Activated CD8-positive, alpha-beta T cell treated with anti-CD3 and anti-CD28 coated beads for 36 hours (primary cell): ENCODE measurements around the gene CYP4F22. TPM values are rescaled to one million over a fixed set of nuclear protein-coding genes. Genes with fewer than 3 reads are reported as not detected.

Source experiments
- ATAC-seq: fragments of 200-7000 bp; cut with Tn5 transposase; one replicate; pipeline ENCODE4 v1.10.0; 2021; ENCODE audit warnings: mild to moderate bottlenecking, moderate library complexity
- CTCF ChIA-PET: fragments of 350-600 bp; sonication (Branson Sonifier 250); formaldehyde crosslinking; loops from one replicate; lab custom pipeline; 2021; ENCODE audit warnings: antibody characterized with exemption; lab: Charles Lee
- POLR2A ChIA-PET: fragments of 350-600 bp; sonication (Branson Sonifier 250); formaldehyde crosslinking; loops from one replicate; lab custom pipeline; 2021; ENCODE audit warnings: antibody characterized with exemption; lab: Charles Lee
- DNase-seq: peaks from one replicate; pipeline ENCODE4 v3.0.0-alpha.2; 2020
- H3K27ac Mint-ChIP-seq: one replicate; pipeline ENCODE4 v1.8.0; 2021; ENCODE audit warnings: mild to moderate bottlenecking, mixed read lengths
- H3K27me3 Mint-ChIP-seq: one replicate; pipeline ENCODE4 v1.8.0; 2021; ENCODE audit warnings: mixed read lengths
- H3K36me3 Mint-ChIP-seq: one replicate; pipeline ENCODE4 v1.8.0; 2021; ENCODE audit warnings: low read depth, mixed read lengths
- H3K4me1 Mint-ChIP-seq: one replicate; pipeline ENCODE4 v1.8.0; 2021; ENCODE audit warnings: low read depth, mixed read lengths
- H3K4me3 Mint-ChIP-seq: one replicate; pipeline ENCODE4 v1.8.0; 2021; ENCODE audit warnings: mild to moderate bottlenecking, moderate library complexity, mixed read lengths
- H3K9me3 Mint-ChIP-seq: one replicate; pipeline ENCODE4 v1.8.0; 2021; ENCODE audit warnings: mixed read lengths
- intact Hi-C: fragments of 100-400 bp; cut with micrococcal nuclease; formaldehyde crosslinking; loops from one replicate; pipeline ENCODE4 v1.10.0; 2022
- total RNA-seq, 2 experiments: library from RNA; stranded (reverse); gene quantifications; one replicate each; pipeline ENCODE4 v1.2.3, GENCODE V29; 2021
- TF ChIP-seq, protein P1 (sequence below): fragments of 200-600 bp; IDR thresholded peaks from one replicate; pipeline ENCODE4 v1.8.0; 2022; ENCODE audit warnings: antibody characterized with exemption, mild to moderate bottlenecking

CYP4F22 gene
- total RNA-seq, 2 experiments from 2014 or later, result 1.5 to 1.7 TPM

DNA sequence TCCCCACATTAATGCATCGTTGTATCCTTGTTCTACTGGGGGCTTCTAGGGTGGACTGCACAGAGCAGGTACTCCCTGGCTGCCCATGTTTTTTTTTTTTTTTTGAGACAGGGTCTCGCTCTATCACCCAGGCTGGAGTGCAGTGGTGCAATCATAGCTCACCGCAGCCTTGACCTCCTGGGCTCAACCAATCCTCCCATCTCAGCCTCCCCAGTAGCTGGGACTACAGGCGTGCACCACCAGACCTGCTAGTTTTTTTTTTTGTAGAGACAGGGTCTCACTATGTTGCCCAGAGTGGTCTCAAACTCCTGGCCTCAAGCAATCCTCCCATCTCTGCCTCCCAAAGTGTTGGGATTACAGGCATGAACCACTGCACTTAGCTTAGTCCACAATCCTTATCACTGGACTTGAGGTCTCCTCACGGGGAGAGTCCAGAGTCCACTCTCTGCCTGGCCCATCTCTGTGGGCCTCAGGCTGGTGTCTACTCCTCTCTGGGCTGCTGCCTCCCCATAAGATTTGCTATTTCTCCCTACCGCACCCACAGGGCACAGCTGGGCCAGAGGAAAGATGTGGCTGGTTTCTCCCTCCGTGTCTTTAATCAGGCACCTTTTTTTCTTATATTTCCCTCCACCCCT is 56.3 kb downstream of the CYP4F22 start:
- DNase-seq (no peak), ATAC-seq (no peak)
- Mint-ChIP-seq H3K27ac (no peak overlapping the region), H3K27me3 (peaks cover 19% of the 10 kb centered on the region), H3K4me1 (no peaks in the 10 kb centered on the region), H3K9me3 (no peaks in the 10 kb centered on the region), H3K36me3 (no peaks in the 10 kb centered on the region), H3K4me3 (no peak overlapping the region)
- TF ChIP-seq, protein P1, sequence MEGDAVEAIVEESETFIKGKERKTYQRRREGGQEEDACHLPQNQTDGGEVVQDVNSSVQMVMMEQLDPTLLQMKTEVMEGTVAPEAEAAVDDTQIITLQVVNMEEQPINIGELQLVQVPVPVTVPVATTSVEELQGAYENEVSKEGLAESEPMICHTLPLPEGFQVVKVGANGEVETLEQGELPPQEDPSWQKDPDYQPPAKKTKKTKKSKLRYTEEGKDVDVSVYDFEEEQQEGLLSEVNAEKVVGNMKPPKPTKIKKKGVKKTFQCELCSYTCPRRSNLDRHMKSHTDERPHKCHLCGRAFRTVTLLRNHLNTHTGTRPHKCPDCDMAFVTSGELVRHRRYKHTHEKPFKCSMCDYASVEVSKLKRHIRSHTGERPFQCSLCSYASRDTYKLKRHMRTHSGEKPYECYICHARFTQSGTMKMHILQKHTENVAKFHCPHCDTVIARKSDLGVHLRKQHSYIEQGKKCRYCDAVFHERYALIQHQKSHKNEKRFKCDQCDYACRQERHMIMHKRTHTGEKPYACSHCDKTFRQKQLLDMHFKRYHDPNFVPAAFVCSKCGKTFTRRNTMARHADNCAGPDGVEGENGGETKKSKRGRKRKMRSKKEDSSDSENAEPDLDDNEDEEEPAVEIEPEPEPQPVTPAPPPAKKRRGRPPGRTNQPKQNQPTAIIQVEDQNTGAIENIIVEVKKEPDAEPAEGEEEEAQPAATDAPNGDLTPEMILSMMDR, result no peak
- intact Hi-C loops, result no loop called here
- CTCF ChIA-PET, result no interaction called here
- POLR2A ChIA-PET, result interaction anchor here (1.3 kb wide), 1 partner anchor 146 kb away, joined by 3 read pairs; the partner anchor contains the start of gene AKAP8L

DNA sequence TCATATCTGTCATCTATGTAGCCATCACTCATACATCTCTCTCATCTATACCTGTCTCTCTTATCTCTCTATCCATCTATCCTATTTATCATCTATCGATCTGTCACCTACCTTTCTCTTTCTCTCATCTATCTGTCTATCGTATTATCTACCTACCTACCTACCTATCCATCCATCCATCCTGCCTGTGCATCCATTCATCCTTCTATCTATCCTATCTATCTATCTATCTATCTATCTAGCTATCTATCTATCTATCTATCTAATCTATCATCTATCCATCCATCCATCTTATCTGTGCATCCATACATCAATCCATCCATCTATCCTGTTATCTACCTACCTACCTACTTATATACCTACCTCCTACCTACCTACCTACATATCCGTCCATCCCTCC is 62.1 kb downstream of the CYP4F22 start:
- H3K4me3 Mint-ChIP-seq, result no peak overlapping the region
- H3K27me3 Mint-ChIP-seq, result peaks cover 32% of the 10 kb centered on the region
- H3K36me3 Mint-ChIP-seq, result no peaks in the 10 kb centered on the region
- ChIA-PET POLR2A (no interaction called here), CTCF (no interaction called here)
- H3K4me1 Mint-ChIP-seq, result no peaks in the 10 kb centered on the region
- no peaks in the 10 kb centered on the region for H3K9me3 Mint-ChIP-seq
- intact Hi-C loops, result no loop called here
- ATAC-seq (no peak), DNase-seq (no peak)
- no peak overlapping the region for H3K27ac Mint-ChIP-seq
- TF ChIP-seq, protein P1, result no peak

- intact Hi-C loops, result no loop called here
- DNase-seq (no peak), ATAC-seq (no peak)
- H3K36me3 Mint-ChIP-seq, result no peaks in the 10 kb centered on the region
- ChIA-PET POLR2A (no interaction called here), CTCF (interaction anchor here (1.3 kb wide), 1 partner anchor 9 kb away, joined by 3 read pairs; no protein-coding TSS in a partner anchor)
- H3K4me3 Mint-ChIP-seq, result no peak overlapping the region
- peaks cover 15% of the 10 kb centered on the region for H3K27me3 Mint-ChIP-seq
- no peaks in the 10 kb centered on the region for H3K4me1 Mint-ChIP-seq
- no peaks in the 10 kb centered on the region for H3K9me3 Mint-ChIP-seq
- no peak overlapping the region for H3K27ac Mint-ChIP-seq
- TF ChIP-seq, protein P1, result no peak
Measured at GRCh38 chr19:15575406-15575805, 67.1 kb downstream of the CYP4F22 start.

GRCh38 chr19:15576526-15577156 is 68.3 kb downstream of the CYP4F22 start:
- H3K9me3 Mint-ChIP-seq, result no peaks in the 10 kb centered on the region
- ChIA-PET CTCF (interaction anchor here (0.8 kb wide), 1 partner anchor 8 kb away, joined by 3 read pairs; no protein-coding TSS in a partner anchor), POLR2A (no interaction called here)
- H3K36me3 Mint-ChIP-seq, result no peaks in the 10 kb centered on the region
- no peaks in the 10 kb centered on the region for H3K4me1 Mint-ChIP-seq
- TF ChIP-seq, protein P1, result no peak
- intact Hi-C loops, result no loop called here
- H3K4me3 Mint-ChIP-seq, result no peak overlapping the region
- H3K27me3 Mint-ChIP-seq, result peaks cover 13% of the 10 kb centered on the region
- DNase-seq (no peak), ATAC-seq (no peak)
- H3K27ac Mint-ChIP-seq, result no peak overlapping the region

DNA sequence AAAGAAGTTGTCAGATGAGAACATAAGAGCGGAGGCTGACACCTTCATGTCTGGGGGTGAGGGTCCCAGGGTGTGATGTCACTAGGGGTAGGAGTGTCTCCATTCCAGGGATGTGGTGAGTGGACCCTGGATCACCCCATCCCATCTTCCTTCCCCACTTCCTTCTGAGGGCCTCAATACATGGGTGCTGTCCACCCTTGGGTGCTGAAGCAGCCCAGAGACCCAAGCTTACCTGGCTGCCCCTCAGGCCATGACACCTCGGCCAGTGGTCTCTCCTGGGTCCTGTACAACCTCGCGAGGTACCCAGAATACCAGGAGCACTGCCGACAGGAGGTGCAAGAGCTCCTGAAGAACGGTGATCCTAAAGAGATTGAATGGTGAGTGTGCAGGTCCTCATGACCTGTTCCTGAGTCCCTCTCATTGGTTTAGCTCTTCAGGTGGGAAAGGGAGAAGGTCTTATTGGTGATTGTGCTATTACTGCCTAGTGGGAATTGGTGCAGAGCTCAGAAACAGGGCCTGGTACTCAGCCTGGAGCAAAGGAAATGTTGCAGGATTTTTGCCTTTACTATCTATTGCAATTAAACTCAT is 69.0 kb downstream of the CYP4F22 start:
- Mint-ChIP-seq H3K9me3 (no peaks in the 10 kb centered on the region), H3K4me1 (no peaks in the 10 kb centered on the region), H3K4me3 (no peak overlapping the region), H3K27ac (no peak overlapping the region), H3K27me3 (peaks cover 12% of the 10 kb centered on the region), H3K36me3 (no peaks in the 10 kb centered on the region)
- ATAC-seq (no peak), DNase-seq (no peak)
- CTCF ChIA-PET, result no interaction called here
- POLR2A ChIA-PET, result no interaction called here
- TF ChIP-seq, protein P1, result no peak
- intact Hi-C loops, result no loop called here
